Measurements from ENCODE around the gene PLPP3.

The PLPP3 gene

DNA sequence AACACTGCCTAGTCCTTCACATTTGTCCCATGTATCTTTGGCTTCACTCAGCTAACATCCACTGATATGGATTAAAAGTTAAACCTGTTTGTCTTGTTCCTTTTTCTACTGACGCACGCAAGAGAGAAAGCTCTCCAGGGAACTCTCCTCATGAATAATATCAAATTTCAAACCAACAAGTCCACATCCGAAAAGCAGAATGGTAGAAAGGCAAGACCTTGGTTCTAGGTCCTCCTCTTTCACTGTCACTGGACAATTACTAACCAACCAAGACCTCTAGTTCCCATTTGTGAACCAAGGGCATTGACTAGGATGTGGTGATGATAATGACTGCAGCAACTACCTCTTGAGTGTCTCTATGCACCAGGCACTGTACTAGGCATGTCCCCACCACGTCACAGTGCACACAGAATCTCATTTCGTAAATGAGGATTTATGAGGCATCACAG lies 8.4 kb downstream of the PLPP3 start (continued):
- TF ChIP-seq REPIN1 (tag by site-specific recombination; IDR thresholded peaks at IDR 0.05; ENCODE audit: low read depth) (no peak), ZNF10 (tag by site-specific recombination; IDR thresholded peaks at IDR 0.05) (peak; percentile 73; the same call in 1 of the 2 replicates), SCRT1 (tag by site-specific recombination; IDR thresholded peaks at IDR 0.05; ENCODE audit: borderline replicate concordance) (peak; percentile 95), ZNF707 (tag by site-specific recombination; IDR thresholded peaks at IDR 0.05) (no peak), ZNF843 (tag by site-specific recombination; IDR thresholded peaks at IDR 0.05) (peak; percentile 50; the same call in 1 of the 2 replicates), ZNF768 (tag by site-specific recombination; IDR thresholded peaks at IDR 0.05) (no peak), ZNF658 (tag by site-specific recombination; IDR thresholded peaks at IDR 0.05) (no peak), ZFP37 (tag by site-specific recombination; IDR thresholded peaks at IDR 0.05) (no peak), HOXC10 (CRISPR knock-in tag; IDR thresholded peaks at IDR 0.05) (no peak), ZNF549 (tag by site-specific recombination; IDR thresholded peaks at IDR 0.05) (no peak), SCRT2 (tag by site-specific recombination; IDR thresholded peaks at IDR 0.05) (peak; percentile 83), ZNF335 (tag by site-specific recombination; conservative IDR thresholded peaks at IDR 0.05) (0 out of 2 replicates have a peak, but pooled peaks have one; percentile 32), ZBTB21 (tag by site-specific recombination; IDR thresholded peaks at IDR 0.05) (peak; percentile 80)
- TF ChIP-seq, protein P1, sequence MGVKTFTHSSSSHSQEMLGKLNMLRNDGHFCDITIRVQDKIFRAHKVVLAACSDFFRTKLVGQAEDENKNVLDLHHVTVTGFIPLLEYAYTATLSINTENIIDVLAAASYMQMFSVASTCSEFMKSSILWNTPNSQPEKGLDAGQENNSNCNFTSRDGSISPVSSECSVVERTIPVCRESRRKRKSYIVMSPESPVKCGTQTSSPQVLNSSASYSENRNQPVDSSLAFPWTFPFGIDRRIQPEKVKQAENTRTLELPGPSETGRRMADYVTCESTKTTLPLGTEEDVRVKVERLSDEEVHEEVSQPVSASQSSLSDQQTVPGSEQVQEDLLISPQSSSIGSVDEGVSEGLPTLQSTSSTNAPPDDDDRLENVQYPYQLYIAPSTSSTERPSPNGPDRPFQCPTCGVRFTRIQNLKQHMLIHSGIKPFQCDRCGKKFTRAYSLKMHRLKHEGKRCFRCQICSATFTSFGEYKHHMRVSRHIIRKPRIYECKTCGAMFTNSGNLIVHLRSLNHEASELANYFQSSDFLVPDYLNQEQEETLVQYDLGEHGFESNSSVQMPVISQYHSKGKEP (tag by site-specific recombination; IDR thresholded peaks at IDR 0.05), result peak; percentile 52; the same call in 1 of the 2 replicates
- TF ChIP-seq, protein P2, sequence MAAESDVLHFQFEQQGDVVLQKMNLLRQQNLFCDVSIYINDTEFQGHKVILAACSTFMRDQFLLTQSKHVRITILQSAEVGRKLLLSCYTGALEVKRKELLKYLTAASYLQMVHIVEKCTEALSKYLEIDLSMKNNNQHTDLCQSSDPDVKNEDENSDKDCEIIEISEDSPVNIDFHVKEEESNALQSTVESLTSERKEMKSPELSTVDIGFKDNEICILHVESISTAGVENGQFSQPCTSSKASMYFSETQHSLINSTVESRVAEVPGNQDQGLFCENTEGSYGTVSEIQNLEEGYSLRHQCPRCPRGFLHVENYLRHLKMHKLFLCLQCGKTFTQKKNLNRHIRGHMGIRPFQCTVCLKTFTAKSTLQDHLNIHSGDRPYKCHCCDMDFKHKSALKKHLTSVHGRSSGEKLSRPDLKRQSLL (tag by site-specific recombination; IDR thresholded peaks at IDR 0.05), result peak; percentile 77; the same call in 1 of the 2 replicates
- TF ChIP-seq, protein P3, sequence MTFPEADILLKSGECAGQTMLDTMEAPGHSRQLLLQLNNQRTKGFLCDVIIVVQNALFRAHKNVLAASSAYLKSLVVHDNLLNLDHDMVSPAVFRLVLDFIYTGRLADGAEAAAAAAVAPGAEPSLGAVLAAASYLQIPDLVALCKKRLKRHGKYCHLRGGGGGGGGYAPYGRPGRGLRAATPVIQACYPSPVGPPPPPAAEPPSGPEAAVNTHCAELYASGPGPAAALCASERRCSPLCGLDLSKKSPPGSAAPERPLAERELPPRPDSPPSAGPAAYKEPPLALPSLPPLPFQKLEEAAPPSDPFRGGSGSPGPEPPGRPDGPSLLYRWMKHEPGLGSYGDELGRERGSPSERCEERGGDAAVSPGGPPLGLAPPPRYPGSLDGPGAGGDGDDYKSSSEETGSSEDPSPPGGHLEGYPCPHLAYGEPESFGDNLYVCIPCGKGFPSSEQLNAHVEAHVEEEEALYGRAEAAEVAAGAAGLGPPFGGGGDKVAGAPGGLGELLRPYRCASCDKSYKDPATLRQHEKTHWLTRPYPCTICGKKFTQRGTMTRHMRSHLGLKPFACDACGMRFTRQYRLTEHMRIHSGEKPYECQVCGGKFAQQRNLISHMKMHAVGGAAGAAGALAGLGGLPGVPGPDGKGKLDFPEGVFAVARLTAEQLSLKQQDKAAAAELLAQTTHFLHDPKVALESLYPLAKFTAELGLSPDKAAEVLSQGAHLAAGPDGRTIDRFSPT (tag by site-specific recombination; IDR thresholded peaks at IDR 0.05), result peak; percentile 61; the same call in 1 of the 2 replicates
- TF ChIP-seq, protein P4, sequence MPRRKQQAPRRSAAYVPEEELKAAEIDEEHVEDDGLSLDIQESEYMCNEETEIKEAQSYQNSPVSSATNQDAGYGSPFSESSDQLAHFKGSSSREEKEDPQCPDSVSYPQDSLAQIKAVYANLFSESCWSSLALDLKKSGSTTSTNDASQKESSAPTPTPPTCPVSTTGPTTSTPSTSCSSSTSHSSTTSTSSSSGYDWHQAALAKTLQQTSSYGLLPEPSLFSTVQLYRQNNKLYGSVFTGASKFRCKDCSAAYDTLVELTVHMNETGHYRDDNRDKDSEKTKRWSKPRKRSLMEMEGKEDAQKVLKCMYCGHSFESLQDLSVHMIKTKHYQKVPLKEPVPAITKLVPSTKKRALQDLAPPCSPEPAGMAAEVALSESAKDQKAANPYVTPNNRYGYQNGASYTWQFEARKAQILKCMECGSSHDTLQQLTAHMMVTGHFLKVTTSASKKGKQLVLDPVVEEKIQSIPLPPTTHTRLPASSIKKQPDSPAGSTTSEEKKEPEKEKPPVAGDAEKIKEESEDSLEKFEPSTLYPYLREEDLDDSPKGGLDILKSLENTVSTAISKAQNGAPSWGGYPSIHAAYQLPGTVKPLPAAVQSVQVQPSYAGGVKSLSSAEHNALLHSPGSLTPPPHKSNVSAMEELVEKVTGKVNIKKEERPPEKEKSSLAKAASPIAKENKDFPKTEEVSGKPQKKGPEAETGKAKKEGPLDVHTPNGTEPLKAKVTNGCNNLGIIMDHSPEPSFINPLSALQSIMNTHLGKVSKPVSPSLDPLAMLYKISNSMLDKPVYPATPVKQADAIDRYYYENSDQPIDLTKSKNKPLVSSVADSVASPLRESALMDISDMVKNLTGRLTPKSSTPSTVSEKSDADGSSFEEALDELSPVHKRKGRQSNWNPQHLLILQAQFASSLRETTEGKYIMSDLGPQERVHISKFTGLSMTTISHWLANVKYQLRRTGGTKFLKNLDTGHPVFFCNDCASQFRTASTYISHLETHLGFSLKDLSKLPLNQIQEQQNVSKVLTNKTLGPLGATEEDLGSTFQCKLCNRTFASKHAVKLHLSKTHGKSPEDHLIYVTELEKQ (tag by site-specific recombination; IDR thresholded peaks at IDR 0.05; ENCODE audit: borderline replicate concordance), result peak; percentile 73; the same call in 1 of the 2 replicates
- TF ChIP-seq, protein P5, sequence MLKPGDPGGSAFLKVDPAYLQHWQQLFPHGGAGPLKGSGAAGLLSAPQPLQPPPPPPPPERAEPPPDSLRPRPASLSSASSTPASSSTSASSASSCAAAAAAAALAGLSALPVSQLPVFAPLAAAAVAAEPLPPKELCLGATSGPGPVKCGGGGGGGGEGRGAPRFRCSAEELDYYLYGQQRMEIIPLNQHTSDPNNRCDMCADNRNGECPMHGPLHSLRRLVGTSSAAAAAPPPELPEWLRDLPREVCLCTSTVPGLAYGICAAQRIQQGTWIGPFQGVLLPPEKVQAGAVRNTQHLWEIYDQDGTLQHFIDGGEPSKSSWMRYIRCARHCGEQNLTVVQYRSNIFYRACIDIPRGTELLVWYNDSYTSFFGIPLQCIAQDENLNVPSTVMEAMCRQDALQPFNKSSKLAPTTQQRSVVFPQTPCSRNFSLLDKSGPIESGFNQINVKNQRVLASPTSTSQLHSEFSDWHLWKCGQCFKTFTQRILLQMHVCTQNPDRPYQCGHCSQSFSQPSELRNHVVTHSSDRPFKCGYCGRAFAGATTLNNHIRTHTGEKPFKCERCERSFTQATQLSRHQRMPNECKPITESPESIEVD (tag by site-specific recombination; IDR thresholded peaks at IDR 0.05), result peak; percentile 91
- TF ChIP-seq, protein P6, sequence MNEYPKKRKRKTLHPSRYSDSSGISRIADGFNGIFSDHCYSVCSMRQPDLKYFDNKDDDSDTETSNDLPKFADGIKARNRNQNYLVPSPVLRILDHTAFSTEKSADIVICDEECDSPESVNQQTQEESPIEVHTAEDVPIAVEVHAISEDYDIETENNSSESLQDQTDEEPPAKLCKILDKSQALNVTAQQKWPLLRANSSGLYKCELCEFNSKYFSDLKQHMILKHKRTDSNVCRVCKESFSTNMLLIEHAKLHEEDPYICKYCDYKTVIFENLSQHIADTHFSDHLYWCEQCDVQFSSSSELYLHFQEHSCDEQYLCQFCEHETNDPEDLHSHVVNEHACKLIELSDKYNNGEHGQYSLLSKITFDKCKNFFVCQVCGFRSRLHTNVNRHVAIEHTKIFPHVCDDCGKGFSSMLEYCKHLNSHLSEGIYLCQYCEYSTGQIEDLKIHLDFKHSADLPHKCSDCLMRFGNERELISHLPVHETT (tag by site-specific recombination; IDR thresholded peaks at IDR 0.05), result peak; percentile 74
- TF ChIP-seq, protein P7, sequence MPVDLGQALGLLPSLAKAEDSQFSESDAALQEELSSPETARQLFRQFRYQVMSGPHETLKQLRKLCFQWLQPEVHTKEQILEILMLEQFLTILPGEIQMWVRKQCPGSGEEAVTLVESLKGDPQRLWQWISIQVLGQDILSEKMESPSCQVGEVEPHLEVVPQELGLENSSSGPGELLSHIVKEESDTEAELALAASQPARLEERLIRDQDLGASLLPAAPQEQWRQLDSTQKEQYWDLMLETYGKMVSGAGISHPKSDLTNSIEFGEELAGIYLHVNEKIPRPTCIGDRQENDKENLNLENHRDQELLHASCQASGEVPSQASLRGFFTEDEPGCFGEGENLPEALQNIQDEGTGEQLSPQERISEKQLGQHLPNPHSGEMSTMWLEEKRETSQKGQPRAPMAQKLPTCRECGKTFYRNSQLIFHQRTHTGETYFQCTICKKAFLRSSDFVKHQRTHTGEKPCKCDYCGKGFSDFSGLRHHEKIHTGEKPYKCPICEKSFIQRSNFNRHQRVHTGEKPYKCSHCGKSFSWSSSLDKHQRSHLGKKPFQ (tag by site-specific recombination; IDR thresholded peaks at IDR 0.05), result peak; percentile 48; the same call in 1 of the 2 replicates
- TF ChIP-seq, protein P8, sequence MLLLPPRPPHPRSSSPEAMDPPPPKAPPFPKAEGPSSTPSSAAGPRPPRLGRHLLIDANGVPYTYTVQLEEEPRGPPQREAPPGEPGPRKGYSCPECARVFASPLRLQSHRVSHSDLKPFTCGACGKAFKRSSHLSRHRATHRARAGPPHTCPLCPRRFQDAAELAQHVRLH (tag by site-specific recombination; IDR thresholded peaks at IDR 0.05), result peak; percentile 93

All from HEK293 (cell line).